D341Med (cell line): ENCODE results near the gene PPP1R13B.
"Not testable (repeated sequence)": the region's sequence is repeated elsewhere in the genome, so short reads cannot be mapped to it uniquely, and the experiment has no call there.

Experiments
- DNase-seq: peaks from one replicate; pipeline ENCODE4 v3.0.0; 2012; ENCODE audit warnings: low spot score

PPP1R13B gene

DNA sequence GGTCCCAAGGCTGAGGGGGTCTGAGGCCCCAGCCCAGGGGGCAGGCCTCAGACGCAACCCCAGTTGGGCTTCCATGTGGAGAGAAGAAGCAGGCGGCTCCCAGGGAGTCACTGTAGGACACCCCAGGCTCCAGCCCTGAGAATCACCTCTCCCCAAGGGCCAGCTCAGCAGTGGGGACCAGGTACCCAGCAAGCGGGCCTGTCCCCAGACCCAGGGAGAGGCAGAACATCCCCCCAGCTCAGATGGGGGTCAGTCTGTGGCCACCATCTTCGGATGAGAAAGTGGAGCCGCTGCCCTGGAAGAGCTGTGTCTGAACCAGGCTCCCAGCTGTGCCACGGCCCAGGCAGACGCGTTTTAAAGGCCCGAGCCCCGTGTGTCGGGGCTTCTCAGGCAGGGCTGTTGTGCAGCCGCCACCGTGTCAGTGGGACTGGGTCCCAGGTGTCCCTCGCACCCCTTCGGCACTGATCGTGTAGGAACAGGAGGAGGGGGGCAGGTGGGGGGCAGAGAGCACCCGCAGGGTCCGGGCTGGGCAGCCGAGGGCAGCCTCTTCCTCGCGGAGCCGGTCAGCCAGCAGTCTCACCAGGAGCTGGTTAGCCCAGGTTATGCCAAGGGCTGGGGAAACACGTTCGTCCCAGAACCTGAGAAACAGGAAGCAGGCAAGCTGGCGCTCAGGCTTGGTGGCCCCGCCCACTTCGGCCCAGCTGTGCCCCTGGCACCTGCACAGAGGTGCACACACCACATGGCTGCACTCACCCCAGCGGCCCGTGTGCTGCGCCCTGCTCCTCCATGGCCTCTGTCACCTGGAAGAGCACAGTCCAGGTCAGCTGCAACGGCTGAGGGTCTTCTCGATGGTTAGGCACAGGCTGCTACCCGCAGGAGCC lies 148.8 kb downstream of the PPP1R13B start:
- DNase-seq = no peak

DNA sequence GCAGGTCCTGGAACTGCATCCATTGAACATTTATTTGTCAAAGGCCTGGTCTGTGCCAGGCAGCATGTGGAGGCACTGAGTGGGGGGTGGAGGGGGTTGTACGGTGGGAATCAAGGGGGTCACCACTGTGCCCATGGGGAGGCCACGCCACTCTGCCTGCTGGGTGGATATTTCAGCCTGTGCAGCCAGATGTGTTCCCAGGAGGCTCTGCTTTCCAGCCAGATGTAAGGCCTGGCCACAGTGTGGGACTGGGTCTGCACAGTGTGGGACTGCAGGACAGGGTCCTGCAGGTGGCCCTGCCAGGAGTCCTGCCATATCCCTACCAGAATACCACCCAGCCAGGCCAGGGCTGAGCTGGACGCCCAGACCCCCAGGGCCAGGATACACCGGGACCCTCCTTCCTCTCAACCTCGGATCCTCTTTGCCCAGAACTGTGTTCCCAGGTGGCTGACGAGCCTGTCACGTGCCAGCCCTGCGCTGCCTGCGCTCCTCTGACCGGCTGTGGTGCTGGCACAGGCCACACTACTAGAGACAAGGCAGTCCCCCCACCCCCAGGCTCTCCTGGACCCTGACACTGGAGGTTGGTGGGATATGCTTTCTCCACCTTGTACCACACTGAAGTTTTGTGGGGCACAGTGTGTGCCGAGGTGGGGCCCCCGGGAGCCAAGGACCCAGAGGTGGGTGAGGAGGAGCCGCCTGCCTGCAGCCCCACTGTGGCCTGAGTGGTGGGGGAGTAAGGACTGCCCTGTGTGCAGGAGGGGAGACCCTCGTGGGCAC lies 149.6 kb downstream of the PPP1R13B start:
- no peak for DNase-seq

DNA sequence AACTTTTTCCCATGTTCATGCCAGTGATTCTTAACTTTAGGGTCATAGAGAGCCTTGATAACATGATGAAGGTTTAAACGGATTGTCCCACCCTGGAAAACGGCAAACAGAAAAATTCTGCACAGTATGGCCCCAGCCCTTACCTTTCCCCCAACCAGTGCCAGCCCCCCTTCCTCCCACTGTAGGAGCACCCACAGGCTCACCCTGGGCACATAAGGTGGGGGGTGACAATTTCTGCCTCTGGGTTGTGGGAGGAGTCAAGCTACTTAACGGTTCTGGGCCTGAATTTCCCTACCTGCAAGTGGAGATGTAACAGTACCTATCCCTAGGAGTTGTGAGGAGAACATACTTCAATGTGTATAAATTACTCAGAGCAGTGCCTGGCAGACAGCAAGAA lies 150.2 kb downstream of the PPP1R13B start:
- DNase-seq = no peak

DNA sequence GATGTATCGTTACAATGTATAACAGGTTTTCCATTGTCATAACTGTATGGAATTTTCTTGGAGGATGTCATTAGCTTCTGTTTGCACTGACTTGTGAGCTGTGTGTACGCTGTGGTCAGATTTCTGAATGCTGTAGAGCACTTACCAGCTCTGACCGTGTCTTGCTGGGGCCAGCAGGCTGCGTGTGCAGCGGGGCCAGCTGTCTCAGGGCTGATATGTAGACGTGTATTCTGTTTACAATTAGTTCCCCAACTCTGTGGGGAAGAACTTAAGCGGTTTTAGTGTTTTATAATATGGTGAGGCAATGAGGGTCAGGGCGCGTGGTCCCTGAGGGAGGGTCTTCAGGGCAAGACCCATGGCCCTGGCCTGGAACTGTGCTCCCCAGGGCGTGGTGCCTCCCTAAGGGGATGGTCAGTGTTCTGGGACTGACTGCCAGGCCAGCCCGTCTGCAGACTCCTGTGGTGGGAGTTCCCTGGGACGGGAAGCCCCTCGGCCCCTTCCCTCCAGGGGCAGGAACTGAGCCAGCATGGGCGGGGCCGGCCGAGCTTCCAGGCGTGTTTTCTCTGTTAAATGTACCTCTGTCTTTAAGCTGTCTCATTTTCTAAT lies 150.8 kb downstream of the PPP1R13B start:
- DNase-seq = no peak

DNA sequence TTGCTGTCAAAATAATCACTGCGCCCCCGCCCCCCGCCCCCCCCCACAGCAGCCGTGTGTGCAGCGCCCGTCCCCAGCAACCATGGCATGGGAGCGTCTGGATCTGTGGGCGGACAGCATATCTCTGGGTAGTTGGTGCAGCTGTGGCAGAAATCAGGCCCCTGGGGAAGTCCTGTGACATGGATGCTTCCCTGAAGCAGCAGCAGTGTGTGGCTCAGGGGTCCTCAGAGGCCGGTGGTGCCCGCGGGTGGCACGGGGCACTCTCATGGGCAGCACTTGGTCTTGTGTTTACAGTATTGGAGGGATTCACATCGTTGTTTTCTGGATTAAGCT lies 151.3 kb downstream of the PPP1R13B start:
- DNase-seq = no peak

DNA sequence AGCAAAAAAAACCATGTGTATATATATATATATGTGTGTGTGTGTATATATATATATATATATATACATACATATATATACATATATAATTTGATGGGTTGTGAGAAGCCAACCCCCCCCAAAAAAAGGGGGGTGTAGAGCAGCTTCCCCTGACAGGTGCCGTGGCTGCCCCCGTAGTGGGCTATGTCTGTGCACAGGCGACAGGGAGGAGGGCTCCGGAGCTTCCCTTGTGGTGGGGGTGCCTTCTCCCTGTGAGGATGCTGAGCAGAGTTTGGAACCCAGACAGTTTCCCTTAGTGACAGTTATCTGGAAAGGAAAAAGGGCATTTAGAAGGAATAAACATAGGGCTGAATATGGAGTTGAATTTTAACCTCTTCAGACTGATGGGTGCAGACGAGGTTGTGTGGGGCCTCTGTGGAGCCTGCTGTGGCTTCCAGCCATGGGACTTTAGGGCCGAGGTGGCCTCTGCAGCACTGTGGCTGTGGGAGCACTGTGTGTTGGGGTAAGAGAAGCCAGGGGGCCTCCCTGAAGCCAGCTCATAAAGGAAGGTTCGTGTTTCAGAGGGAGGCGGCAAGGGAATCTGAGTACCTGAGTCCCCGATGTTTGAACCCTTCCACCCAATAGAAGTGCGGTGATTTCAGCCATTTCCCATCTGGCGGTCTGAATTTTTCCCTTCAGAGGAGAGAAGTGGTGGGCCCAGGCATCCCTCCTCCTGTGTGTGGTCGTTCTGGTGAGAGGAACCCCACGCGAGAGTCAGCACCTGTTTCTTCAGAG lies 151.9 kb downstream of the PPP1R13B start:
- DNase-seq = no peak

DNA sequence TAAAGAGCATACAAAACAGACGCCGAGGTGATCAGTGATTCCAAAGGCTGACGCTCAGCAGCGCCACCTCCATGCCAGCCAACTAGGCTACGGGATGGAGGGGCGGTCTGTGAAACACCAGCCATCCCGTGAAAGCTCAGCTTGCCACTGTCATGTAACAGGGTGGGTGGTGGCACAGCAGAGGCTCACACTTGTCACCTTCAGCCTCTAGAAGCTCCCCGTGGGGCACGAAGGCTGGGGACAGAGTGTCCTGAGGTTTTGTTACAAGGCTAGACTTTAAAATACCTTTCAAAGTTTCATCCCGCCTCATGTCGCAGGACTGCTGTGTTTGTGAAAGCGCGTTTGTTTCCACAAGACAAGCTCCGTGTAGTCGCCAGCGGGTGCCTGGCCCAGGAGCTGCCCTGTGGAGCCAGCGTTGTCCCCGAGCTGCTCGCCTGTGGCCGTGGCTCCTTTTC lies 152.8 kb downstream of the PPP1R13B start:
- peak; percentile 66 for DNase-seq

DNA sequence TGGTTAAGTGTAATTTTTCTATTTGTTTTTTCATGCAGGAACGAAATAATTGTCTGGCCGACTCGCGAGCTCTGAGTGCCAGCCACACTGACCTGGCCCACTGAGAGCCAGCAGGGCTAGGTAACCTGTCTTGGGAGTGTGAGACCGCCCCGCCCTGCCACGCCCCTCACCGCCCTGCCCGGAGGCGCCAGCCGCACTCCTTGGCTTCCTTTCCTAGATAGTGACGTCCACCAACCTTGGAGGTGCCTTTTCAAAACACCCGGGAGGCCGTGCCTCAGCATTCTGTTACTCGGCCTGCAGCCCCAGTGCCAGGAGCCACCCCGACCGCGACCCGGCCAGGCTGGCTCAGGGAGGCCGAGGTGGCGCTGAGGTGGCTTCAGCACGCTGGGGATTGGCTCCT lies 153.9 kb downstream of the PPP1R13B start:
- DNase-seq = no peak

DNA sequence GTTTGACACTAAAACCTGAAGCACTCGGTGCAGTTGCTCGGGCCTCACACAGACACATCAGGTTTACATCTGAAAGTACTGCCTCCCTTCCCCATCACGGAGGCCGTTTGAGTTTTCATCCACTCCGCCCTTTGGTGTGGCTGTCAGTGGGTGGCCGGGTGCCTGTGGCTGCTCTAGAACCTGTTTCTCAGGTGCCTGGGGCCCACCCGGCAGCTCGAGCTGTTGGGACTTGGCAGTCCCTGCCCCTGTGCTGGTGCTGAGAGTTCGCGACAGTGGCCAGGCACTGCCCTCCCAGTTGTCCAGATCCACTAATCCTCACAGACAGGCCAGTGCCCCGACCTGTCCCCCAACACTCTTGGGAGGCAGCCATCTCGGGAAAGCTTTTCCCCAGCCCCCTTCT lies 154.5 kb downstream of the PPP1R13B start:
- DNase-seq = no peak

DNA sequence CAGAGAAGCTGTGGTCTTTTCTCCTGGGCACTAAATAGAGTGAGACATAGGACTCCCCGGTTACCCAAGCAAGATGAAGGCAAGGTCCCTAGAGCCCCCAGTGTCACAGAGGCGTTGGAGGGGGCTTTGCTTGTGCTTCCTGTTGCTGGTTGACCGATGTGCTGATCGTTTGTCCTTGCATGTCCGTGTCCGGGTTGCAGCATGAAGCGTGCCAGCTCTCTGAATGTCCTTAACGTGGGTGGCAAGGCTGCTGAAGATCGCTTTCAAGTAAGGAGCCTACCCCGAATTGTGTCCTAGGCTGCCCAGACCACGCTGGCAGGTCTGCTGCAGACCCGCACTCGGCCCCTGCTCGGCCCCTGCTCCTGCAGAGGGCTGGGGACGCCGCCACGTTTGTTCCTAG lies 155.2 kb downstream of the PPP1R13B start:
- DNase-seq = no peak

DNA sequence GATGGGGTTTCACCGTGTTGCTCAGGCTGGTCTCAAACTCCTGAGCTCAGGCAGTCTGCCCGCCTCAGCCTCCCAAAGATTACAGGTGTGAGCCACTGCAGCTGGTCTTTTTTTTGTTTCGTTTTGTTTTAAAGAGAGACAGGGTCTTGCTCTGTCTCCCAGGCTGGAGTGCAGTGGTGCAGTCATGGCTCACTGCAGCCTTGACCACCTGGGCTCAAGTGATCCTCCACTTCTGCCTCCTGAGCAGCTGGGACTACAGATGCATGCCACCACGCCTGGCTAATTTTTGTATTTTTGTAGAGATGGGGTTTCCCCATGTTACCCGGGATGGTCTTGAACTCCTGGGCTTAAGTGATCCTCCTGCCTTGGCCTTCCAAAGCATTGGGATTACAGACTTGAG lies 155.7 kb downstream of the PPP1R13B start:
- DNase-seq = not testable (repeated sequence)

DNA sequence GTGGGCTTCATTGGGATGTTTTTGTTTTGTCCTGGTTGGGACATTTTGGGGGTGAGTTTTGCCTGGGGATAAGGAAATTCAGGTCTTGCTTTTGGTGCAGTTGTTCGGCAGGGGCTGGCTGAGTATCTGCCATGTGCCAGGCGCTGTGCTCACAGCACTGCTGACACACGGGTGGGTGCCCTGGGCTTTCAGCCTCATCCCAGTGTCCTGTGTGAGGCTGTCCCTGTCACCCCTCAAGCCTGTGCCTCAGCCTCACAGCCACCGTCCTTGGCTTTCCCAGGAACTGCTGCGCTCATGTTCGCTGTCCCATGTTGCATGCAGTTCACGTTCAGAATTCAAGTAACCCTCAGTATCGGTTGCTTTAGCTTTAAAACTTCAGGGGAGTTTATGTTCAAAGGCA lies 157.0 kb downstream of the PPP1R13B start:
- DNase-seq = no peak

DNA sequence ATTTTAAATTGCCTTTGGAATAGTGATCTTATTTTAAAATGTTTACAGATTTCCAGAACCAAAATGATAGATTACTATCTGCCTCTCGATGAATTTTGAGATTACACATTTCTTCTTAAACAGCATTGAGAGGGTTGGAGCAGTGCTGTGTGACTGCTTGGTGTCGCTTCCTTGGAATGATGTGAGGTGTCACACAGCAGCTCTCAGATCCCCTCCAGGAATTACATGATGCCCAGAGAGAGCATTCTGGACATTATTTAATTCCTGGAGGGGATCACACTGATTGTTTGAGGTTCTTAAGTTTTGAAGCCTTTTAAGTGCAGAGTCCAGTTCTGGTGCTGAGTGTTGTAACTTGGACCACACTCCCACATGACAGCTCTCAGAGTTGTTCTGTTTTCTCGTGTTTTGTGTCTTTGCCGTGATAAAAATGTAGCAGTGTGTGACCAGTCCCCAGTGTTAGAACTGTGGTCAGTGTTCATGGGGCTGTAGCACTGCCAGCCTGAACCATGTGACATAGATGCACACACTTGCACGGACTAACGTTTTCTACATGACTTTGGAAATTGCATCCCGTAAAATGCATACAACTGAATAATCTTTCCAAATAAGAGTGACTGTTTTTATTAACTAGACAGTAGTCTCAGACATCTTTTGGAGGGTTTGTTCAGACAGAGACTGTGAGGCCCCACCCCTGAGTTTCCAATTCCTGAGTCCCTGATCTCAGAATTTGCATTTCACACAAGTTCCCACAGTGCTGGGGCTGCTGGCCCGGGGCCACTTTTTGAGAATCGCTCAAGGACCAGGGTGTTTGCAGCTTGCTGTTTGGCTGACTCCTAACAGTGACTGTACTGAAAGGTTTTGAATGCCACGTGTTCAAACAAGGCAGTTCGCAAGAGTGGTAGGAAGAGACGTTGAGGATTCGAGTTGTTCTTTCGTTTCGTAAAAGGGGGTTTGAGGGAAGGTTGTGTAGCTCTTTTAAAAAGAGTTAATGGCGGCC lies 158.2 kb downstream of the PPP1R13B start:
- no peak for DNase-seq

DNA sequence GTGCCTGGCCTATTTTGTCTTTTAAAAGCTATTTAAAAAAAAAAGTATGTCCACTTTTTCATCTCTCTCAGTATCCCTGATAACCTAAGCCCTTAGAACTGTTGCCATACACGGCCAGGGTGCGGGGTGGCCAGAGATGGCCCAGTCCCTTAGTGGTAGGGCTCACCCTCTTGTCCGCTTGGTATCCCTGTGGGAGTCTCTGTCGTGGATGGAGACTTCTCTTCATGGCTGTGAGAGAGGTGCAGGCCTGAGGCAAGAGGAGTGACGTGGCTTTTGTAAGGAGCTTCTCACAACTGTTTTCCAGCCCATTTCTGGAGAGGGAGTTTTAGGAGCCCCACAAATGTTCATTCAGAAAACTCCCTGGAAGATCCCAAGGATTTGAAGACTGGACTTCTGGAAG lies 158.9 kb downstream of the PPP1R13B start:
- no peak for DNase-seq

DNA sequence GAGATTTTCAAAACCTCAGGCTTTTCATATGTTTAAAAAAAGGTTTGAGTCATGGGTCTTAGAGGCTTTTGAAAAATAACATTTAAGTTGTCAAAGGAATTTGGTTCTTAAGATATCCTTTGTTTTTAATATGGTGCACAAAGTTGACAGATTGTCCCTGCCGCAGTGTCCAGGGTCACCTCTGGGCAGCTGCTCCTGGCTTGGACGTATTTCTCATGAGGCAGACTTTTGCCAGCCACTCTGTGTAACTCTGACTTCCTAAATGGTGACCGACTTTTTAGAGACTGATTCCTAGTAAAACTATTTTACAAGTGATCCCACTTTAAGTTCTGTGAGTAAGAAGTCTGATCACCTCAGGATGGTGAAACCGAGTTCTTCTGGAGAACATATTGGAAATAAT lies 159.7 kb downstream of the PPP1R13B start:
- no peak for DNase-seq

DNA sequence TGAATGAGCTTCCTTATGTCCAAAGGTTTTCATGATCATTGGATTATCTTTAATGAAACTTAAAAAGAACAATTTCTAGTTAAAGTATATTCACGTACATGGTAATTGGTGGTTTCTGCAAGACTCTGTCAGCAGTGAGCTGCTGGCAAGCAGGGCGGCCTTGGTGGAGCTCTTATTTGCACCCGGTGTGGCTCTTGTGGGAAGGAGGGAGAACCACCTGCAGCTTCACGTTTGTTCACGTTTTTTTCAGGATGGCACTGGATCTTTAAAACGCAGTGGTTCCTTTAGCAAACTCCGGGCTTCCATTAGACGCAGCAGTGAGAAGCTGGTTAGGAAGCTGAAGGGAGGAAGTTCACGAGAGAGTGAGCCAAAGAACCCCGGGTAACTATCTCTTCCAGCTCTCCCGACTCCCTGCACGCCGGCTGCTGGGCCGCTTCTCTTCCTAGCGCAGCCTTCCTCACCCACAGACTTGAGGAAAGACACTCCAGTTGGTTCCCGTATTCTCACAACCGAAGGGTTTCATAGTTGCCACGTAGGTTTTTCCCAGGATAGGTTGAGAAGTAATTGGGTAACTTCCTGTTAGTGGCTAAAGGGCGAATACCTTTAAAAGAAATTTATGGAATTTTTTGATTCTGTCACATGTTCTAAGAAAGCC lies 160.4 kb downstream of the PPP1R13B start:
- no peak for DNase-seq

DNA sequence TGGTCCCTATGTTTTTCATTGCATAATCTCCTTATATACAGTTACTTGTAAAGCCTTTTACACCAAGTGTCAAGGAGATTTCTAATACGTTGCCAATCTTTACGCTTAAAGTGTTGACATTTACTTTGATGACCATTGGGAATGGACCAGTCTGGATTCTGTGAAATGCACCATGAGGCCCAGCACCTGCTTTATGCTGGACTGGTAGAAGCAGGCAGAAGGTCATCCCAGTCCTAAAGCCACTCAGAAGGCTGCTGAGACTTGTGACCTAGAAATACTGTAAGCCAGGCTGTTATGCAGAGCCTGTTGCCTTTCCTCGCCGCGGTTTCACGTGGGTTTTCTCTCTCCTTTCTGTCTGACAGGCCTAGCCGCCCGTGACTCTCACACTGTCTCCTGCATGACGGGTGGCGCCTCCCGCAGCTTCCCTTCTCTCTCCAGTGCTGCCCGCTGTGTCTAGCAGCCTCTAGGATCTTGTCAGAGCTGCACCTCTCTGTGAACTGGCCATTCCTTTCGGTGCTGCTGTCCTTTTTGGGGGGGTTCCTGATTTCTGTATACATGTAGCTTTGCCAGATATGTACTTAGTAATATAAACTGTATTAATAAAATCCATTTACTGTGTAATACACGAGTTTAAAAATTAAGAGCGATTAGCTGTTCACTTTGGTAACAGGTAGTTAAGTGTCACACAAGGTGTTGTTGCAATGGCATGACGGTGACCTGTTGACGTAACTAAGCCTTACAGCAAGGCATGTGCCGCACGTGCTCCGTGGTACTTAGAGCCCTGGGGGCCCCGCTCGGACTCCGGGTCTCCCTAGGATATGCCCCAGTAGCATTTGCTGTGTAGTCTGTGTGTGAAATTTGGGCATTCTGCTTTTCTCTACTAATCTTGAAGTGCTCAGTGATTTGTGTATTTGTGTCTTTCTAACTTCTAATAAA lies 161.8 kb downstream of the PPP1R13B start:
- DNase-seq = no peak

DNA sequence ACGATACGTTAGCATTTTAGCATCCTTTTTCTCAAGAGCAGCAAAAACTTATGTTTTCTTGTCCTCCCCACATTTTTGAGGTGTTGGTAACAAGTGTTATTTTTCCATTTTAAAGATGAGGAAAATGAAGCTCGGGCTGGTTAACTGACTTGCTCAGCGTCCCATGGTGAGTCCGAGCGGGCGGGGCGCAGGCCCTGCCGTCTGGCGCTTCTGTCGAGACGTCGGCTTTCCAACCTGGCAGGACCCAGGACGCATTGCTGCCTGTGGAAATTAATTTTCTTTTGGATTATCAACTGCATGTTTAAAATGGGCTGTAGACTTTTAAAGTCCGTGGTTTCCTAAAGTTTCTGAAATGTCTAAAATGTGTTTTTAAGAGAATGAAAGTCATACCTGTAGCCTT lies 162.5 kb downstream of the PPP1R13B start:
- DNase-seq = no peak

DNA sequence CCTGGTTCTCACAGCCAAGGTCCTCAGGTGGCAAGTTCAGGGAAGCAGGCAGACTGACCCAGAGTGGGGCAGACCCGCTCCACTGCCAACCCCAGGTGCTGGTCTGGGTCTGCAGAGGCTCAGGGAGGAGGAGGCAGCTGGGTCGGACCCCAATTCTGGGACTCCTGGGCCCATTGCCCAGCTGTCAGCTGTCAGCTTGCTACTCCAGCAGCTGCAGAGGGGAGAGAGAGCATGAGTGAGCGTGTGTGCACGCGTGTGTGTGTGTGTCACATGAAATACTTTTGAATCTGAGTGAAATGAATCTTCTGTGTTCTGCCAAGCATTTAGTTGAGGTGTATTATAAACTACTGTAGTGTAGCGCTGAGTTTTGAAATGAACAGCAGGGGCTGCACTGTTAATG lies 162.9 kb downstream of the PPP1R13B start:
- DNase-seq = no peak
